GM18868 (cell line): Measurements from ENCODE around the gene SLC17A9.

Experiments used
- ATAC-seq: cut with Tn5 transposase; IDR thresholded peaks from one replicate; pipeline ENCODE4 v1.9.1; 2021; ENCODE audit warnings: mild to moderate bottlenecking, moderate library complexity; ENCODE audit not compliant: unreplicated experiment

Gene SLC17A9

DNA sequence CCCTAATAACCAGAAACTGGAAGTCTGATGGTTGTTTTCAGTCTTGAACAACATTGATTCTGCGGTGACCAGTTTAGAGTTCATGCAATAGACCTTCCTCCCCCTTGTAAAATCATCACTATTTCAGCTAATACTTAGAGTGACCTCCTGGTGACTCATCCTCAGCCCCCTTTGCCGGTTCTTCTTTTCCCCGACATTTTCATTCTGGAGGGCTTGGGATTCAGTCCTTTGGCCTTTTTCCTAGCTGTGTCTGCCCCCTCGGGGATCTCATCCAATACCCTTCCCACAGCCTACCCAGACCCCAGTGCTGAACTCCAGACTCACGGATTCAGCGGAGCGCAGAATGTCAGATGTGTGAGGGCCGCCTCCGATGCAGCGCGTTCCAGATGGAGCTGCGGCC, 61.8 kb downstream of the SLC17A9 start:
- ATAC-seq = no peak

DNA sequence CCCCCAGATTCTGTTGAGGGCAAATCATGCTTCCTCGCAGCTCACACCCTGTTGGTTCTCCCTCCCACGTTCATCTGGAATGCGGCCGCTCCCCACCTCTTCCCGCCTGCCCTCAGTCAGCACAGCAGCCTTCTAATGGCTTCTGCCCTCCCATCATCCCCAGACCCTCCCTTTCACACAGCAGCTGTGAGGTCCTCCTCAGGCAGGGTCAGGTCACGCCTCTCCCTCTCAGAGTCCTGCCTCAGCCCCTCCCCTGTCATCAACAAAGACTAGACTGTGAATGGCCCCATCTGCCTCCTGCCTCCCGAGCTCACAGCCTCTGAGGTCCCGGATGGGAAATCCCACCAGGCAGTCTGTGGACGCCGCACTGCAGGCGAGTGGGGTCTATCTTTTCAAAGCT, 62.2 kb downstream of the SLC17A9 start:
- ATAC-seq = peak; percentile 37

DNA sequence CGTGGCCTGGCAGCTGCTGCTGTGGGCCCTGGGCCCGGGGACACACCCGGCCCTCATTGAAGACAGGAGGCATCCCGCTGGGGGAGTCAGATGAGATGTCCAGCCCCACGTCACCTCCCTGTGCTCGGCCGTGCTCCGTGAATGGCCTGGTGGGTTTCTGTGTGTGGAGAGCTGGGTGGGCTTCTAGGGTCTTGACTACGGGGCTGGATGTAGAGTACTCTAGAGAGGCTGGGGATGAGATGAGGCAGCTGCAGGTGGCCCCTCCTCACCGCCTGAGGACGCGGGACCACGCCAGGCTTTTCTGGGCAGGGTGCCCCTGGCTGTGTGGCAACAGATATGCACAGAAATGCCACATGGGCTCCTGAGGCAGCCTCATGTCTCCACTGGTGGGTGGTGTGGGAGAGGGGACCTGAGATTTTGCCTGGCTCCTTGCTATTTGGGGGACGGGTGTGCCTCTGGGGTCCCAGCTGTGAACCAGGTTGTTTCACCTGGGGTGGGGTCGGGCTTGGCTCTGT, 62.7 kb downstream of the SLC17A9 start:
- ATAC-seq = no peak

DNA sequence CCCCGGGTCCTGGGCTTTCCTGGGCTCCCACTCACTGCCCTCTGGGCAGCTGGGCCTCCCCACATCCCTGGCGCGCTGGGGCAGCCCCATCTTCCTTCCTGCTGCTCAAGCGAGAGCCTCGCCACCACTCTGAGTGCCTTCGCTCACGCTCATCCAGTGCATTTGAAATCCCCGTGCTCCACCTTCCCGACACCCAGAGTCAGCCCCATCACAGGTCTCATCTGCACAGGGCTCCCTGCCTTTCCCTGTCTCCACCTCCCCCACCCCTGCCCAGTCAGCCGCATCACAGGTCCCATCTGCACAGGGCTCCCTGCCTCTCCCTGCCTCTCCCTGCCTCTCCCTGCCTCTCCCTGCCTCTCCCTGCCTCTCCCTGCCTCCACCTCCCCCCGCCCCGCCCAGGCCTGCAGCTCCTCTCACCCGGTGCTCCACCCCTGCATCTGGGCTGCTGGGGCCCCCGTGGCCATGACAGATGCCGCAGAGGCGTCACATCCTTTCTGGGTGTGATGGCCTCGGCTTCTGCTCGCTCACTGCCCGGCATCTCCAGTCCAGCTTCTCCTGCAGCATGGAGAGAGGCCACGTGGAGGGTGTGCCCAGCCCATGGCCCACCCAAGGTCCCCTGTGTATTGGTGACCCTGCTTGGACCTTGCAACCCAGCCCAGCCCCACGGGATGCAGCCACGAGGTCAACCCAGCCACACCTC, 63.3 kb downstream of the SLC17A9 start:
- no peak for ATAC-seq

DNA sequence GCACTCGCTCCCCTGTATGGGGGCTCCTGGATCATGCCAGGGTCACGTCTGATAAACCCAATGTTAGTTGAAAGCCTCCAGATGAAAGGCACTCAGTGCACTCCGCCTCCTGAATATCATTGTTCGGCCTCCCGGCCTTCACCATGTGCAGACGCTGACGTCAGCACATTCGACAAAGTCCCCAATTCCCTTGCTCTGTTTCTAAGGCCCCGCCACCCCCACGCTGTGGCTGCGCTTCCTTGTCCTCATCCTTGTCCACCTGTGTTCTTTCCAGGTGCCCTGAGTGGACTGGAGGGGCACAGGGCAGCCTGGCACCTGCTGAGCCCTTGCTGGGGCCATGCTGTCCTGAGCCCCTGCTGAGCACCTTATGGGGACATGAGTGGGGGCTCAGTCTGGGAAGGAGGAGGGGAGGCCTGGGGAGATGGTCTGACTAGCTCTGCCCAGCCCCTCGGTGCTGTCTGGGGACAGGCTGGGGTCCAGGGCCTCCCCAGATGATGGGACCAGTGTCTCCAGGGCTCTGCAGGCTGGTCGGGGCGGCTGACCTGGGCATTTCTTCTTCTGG, 64.1 kb downstream of the SLC17A9 start:
- ATAC-seq = no peak

DNA sequence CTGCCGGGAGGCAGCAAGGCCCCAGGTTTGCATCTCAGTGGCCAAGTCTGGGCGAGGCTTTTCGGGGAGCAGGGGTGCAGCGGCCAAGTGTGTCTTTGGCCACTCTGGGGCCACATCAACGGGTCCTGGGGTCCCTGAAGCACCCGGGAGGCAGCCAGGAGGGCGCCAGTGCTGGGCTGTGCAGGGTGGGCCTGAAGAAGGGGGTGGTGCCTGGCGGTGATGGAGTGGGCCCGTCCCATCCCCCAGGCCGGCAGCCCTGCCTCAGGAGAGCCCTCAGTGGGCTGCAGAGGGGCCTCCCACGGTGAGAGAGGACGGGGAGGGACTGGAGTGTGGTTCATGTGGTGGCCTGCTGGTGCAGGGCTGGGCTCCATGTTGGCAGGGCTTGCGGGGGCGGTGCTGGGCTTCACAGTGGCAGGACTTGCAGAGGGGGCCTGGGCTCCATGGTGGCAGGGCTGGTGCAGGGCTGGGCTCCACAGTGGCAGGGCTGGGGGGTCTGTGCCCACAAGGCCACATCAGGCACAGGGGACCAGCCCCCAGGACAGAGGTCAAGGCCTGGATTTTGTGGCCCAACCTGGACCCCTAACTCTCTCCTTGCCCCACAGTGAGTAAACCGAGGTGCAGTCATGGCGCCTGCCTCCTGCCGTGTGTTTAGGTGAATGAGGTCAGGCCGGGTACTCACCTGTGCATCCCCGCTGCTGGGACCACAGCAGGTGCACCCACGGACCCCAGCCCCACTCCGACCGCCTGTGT, 64.7 kb downstream of the SLC17A9 start:
- no peak for ATAC-seq

DNA sequence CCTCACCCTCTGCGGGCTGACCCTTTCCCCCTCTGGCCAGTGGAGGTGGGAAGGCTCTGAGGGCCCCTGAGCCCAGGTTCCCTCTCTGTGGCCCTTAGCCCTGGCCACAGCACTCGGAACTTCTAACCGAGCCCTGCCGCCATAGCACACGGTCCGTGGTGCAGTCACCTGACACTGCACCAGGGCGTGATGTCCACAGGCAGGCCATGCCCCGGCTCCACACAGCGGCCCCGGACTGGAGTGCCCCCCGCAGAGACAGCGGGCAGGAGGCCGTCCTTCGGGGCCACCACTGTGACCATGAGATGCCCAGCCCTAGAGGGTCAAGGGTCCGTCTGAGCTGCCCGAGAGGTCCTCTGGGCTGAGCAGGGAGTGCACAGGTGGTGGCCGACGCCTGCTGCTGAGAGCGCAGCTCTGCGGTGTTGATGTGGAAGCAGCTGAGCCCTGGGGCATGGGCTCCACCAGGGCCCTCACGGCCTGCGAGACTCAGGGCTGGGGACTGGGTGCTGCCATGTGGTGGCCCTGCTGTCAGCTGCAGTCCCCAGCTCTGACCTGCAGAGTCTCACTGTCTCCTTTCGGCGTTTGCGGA, 65.4 kb downstream of the SLC17A9 start:
- ATAC-seq = no peak
